ENCODE measurements around the gene C18orf63.
"Not testable (repeated sequence)": the region's sequence is repeated elsewhere in the genome, so short reads cannot be mapped to it uniquely, and the experiment has no call there.

Gene C18orf63

GRCh38 chr18:74315464-74316256 lies at the start of gene C18orf63:
TSS of gene C18orf63 (plus strand) at chr18:74315839. CDS start at chr18:74317866, 2,027 bp downstream.
- DNase-seq, result no peak

- no peak for DNase-seq
These were observed 49.5 kb upstream of the C18orf63 start for GRCh38 chr18:74266161-74266560.

- DNase-seq, result no peak
These were observed 47.5 kb upstream of the C18orf63 start for GRCh38 chr18:74268175-74268574.

GRCh38 chr18:74268933-74269620 lies 46.6 kb upstream of the C18orf63 start:
- DNase-seq, result no peak

GRCh38 chr18:74271635-74272034 lies 44.0 kb upstream of the C18orf63 start:
- DNase-seq, result no peak

- DNase-seq, result no peak
These were observed 42.2 kb upstream of the C18orf63 start for GRCh38 chr18:74273394-74273793.

GRCh38 chr18:74274700-74275099 lies 40.9 kb upstream of the C18orf63 start:
- no peak for DNase-seq

GRCh38 chr18:74275736-74276135 lies 39.9 kb upstream of the C18orf63 start:
- no peak for DNase-seq

GRCh38 chr18:74276609-74277008 lies 39.0 kb upstream of the C18orf63 start:
- DNase-seq, result no peak

GRCh38 chr18:74277296-74277695 lies 38.3 kb upstream of the C18orf63 start:
- DNase-seq, result no peak

GRCh38 chr18:74278058-74278457 lies 37.6 kb upstream of the C18orf63 start:
- DNase-seq, result no peak

- DNase-seq, result no peak
These were observed 36.7 kb upstream of the C18orf63 start for GRCh38 chr18:74278983-74279382.

GRCh38 chr18:74281011-74281979 lies 34.3 kb upstream of the C18orf63 start:
- no peak for DNase-seq

GRCh38 chr18:74281980-74282754 lies 33.5 kb upstream of the C18orf63 start:
- DNase-seq, result no peak

- no peak for DNase-seq
These were observed 32.7 kb upstream of the C18orf63 start for GRCh38 chr18:74282755-74283554.

- DNase-seq, result no peak
These were observed 32.0 kb upstream of the C18orf63 start for GRCh38 chr18:74283646-74284045.

- no peak for DNase-seq
These were observed 31.3 kb upstream of the C18orf63 start for GRCh38 chr18:74284191-74284979.

GRCh38 chr18:74284980-74285355 lies 30.7 kb upstream of the C18orf63 start:
- DNase-seq, result no peak

GRCh38 chr18:74285583-74285982 lies 30.1 kb upstream of the C18orf63 start:
- not testable (repeated sequence) for DNase-seq

- no peak for DNase-seq
These were observed 29.4 kb upstream of the C18orf63 start for GRCh38 chr18:74286106-74286855.

Measured in stimulated activated naive CD4-positive, alpha-beta T cell treated with Interleukin-2 at 50 U/mL for 16 hours (primary cell).